ENCODE results near the gene CD247.

Gene CD247

DNA sequence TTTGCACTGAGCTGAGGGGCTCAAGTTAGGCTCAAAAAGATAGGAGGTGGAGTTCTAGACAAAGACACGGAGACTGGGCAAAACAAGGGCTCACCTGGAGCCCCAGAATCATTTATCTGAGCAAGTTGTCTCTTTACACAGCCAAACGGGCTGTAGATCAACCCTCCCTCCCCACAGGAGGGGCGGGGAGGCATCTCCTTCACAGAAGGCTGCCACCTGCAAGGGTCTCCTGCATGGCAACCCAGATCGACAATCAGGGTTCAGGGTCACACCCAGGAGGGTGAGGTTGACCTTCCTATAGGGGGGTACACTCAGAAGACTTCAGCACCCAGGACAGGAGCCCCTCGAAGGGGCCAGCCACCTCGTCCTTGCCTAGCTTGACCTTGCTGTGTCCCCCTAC lies 84.0 kb downstream of the CD247 start:
- Histone ChIP-seq H3K4me3 (ENCODE audit: low read depth, low read length) (no peak overlapping the region), H3K4me1 (ENCODE audit: control insufficient read depth, insufficient read depth, low read length) (no peaks in the 10 kb centered on the region), H3K36me3 (ENCODE audit: control insufficient read depth in 2 of 2, insufficient read depth in 1 of 2, low read length in 2 of 2) (no peaks in the 10 kb centered on the region), H3K27ac (ENCODE audit: extremely low read depth, low read depth, low read length) (no peak overlapping the region), H3K9me3 (ENCODE audit: control insufficient read depth, insufficient read depth, low read depth, low read length) (no peaks in the 10 kb centered on the region)
- TF ChIP-seq ZNF558 (tag by site-specific recombination; IDR thresholded peaks at IDR 0.05) (no peak), ZNF324 (tag by site-specific recombination; IDR thresholded peaks at IDR 0.05) (no peak), PRDM1 (tag by site-specific recombination; IDR thresholded peaks at IDR 0.05) (no peak), ZNF266 (tag by site-specific recombination; IDR thresholded peaks at IDR 0.05; ENCODE audit: low read depth) (no peak), WT1 (tag by site-specific recombination; IDR thresholded peaks at IDR 0.05) (no peak), ZNF571 (tag by site-specific recombination; IDR thresholded peaks at IDR 0.05) (no peak)
- TF ChIP-seq, protein P1, sequence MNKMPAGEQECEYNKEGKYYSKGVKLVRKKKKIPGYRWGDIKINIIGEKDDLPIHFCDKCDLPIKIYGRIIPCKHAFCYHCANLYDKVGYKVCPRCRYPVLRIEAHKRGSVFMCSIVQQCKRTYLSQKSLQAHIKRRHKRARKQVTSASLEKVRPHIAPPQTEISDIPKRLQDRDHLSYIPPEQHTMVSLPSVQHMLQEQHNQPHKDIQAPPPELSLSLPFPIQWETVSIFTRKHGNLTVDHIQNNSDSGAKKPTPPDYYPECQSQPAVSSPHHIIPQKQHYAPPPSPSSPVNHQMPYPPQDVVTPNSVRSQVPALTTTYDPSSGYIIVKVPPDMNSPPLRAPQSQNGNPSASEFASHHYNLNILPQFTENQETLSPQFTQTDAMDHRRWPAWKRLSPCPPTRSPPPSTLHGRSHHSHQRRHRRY (tag by site-specific recombination; IDR thresholded peaks at IDR 0.05) = no peak
- TF ChIP-seq, protein P2, sequence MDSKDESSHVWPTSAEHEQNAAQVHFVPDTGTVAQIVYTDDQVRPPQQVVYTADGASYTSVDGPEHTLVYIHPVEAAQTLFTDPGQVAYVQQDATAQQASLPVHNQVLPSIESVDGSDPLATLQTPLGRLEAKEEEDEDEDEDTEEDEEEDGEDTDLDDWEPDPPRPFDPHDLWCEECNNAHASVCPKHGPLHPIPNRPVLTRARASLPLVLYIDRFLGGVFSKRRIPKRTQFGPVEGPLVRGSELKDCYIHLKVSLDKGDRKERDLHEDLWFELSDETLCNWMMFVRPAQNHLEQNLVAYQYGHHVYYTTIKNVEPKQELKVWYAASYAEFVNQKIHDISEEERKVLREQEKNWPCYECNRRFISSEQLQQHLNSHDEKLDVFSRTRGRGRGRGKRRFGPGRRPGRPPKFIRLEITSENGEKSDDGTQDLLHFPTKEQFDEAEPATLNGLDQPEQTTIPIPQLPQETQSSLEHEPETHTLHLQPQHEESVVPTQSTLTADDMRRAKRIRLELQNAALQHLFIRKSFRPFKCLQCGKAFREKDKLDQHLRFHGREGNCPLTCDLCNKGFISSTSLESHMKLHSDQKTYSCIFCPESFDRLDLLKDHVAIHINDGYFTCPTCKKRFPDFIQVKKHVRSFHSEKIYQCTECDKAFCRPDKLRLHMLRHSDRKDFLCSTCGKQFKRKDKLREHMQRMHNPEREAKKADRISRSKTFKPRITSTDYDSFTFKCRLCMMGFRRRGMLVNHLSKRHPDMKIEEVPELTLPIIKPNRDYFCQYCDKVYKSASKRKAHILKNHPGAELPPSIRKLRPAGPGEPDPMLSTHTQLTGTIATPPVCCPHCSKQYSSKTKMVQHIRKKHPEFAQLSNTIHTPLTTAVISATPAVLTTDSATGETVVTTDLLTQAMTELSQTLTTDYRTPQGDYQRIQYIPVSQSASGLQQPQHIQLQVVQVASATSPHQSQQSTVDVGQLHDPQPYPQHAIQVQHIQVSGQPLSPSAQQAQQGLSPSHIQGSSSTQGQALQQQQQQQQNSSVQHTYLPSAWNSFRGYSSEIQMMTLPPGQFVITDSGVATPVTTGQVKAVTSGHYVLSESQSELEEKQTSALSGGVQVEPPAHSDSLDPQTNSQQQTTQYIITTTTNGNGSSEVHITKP (tag by site-specific recombination; IDR thresholded peaks at IDR 0.05) = no peak
- POLR2A ChIA-PET = no interaction called here
- CTCF ChIA-PET = interaction anchor here (1.6 to 2.7 kb wide), 2 partner anchors 9 to 166 kb away, joined by 4 to 11 read pairs; no protein-coding TSS in a partner anchor

DNA sequence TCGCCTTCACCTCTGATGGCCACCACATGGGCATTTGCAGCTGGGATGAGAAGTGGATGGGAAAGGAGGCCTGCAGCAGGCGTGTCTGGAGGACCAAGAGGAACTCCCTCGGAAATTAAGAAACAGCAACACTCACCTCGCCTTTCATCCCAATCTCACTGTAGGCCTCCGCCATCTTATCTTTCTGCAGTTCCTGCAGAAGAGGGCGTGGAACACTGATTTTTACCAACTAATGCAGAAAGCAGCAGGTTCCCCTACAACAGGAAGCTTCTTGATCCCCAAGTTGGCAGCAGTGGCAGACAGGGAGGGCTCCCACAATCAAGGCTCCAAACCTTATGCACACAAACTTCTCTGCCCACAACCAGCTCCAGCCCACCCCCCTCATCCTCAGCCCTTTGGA lies 84.4 kb downstream of the CD247 start:
- ChIA-PET CTCF (interaction anchor here (1.6 to 2.7 kb wide), 2 partner anchors 9 to 166 kb away, joined by 4 to 11 read pairs; no protein-coding TSS in a partner anchor), POLR2A (interaction anchor here (0.6 kb wide), 1 partner anchor 75 kb away, joined by 4 read pairs; no protein-coding TSS in a partner anchor)
- TF ChIP-seq, protein P3, sequence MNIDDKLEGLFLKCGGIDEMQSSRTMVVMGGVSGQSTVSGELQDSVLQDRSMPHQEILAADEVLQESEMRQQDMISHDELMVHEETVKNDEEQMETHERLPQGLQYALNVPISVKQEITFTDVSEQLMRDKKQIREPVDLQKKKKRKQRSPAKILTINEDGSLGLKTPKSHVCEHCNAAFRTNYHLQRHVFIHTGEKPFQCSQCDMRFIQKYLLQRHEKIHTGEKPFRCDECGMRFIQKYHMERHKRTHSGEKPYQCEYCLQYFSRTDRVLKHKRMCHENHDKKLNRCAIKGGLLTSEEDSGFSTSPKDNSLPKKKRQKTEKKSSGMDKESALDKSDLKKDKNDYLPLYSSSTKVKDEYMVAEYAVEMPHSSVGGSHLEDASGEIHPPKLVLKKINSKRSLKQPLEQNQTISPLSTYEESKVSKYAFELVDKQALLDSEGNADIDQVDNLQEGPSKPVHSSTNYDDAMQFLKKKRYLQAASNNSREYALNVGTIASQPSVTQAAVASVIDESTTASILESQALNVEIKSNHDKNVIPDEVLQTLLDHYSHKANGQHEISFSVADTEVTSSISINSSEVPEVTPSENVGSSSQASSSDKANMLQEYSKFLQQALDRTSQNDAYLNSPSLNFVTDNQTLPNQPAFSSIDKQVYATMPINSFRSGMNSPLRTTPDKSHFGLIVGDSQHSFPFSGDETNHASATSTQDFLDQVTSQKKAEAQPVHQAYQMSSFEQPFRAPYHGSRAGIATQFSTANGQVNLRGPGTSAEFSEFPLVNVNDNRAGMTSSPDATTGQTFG (tag by site-specific recombination; IDR thresholded peaks at IDR 0.05; ENCODE audit: borderline replicate concordance) = no peak
- TF ChIP-seq ZNF248 (tag by site-specific recombination; IDR thresholded peaks at IDR 0.05) (no peak), SETDB1 (IDR thresholded peaks at IDR 0.05; ENCODE audit: insufficient read length, low read length) (no peak), SALL2 (tag by site-specific recombination; IDR thresholded peaks at IDR 0.05; ENCODE audit: borderline replicate concordance) (no peak), ZBTB20 (tag by site-specific recombination; IDR thresholded peaks at IDR 0.05) (no peak)
- TF ChIP-seq, protein P4, sequence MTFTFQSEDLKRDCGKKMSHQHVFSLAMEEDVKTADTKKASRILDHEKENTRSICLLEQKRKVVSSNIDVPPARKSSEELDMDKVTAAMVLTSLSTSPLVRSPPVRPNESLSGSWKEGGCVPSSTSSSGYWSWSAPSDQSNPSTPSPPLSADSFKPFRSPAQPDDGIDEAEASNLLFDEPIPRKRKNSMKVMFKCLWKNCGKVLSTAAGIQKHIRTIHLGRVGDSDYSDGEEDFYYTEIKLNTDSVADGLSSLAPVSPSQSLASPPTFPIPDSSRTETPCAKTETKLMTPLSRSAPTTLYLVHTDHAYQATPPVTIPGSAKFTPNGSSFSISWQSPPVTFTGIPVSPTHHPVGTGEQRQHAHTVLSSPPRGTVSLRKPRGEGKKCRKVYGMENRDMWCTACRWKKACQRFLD (tag by site-specific recombination; IDR thresholded peaks at IDR 0.05) = no peak
- TF ChIP-seq, protein P5, sequence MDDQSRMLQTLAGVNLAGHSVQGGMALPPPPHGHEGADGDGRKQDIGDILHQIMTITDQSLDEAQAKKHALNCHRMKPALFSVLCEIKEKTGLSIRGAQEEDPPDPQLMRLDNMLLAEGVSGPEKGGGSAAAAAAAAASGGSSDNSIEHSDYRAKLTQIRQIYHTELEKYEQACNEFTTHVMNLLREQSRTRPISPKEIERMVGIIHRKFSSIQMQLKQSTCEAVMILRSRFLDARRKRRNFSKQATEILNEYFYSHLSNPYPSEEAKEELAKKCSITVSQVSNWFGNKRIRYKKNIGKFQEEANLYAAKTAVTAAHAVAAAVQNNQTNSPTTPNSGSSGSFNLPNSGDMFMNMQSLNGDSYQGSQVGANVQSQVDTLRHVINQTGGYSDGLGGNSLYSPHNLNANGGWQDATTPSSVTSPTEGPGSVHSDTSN (CRISPR knock-in tag; IDR thresholded peaks at IDR 0.05) = no peak
- no peaks in the 10 kb centered on the region for H3K9me3 ChIP-seq (ENCODE audit: control insufficient read depth, insufficient read depth, low read depth, low read length)
- no peaks in the 10 kb centered on the region for H3K4me1 ChIP-seq (ENCODE audit: control insufficient read depth, insufficient read depth, low read length)
- no peak overlapping the region for H3K4me3 ChIP-seq (ENCODE audit: low read depth, low read length)
- no peaks in the 10 kb centered on the region for H3K36me3 ChIP-seq (ENCODE audit: control insufficient read depth in 2 of 2, insufficient read depth in 1 of 2, low read length in 2 of 2)
- no peak overlapping the region for H3K27ac ChIP-seq (ENCODE audit: extremely low read depth, low read depth, low read length)
